DMS 273 (cell line): ENCODE results near the gene HACD1.
"Not testable (repeated sequence)": the region's sequence is repeated elsewhere in the genome, so short reads cannot be mapped to it uniquely, and the experiment has no call there.

Experiments used
- DNase-seq: peaks from one replicate; lab custom pipeline; 2025; ENCODE audit not compliant: unreplicated experiment; lab: John Stamatoyannopoulos, UW

The HACD1 gene

GRCh38 chr10:17643755-17644484, 26.7 kb upstream of the HACD1 start, which contains the start of gene STAM:
Gene STAM (plus strand): TSS chr10:17644151. CDS start chr10:17644340, 189 bp downstream.
- peak; percentile 95 for DNase-seq

GRCh38 chr10:17643339-17643754, 26.2 kb upstream of the HACD1 start:
- peak; percentile 90 for DNase-seq

DNA sequence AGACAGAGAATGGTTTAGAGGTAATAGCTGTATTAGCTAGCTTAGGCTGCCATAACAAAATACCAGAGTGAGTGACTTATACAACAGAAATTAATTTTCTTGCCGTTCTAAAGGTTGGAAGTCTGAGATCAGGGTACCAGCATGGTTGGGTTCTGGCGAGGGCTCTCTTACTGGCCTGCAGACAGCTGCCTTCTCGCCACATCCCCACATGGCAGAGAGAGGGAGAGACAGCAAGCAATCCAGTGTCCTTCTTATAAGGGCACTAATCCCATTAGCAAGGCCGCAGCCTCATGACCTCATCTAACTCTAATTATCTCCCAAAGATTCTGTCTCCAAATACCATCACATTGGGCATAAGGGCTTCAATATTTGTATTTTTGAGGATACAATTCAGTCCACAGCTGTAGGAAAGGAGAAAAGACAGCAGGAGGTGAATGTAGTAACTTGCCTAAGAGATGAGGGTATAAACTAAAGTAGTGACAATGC, 23.2 kb upstream of the HACD1 start:
- DNase-seq: no peak

DNA sequence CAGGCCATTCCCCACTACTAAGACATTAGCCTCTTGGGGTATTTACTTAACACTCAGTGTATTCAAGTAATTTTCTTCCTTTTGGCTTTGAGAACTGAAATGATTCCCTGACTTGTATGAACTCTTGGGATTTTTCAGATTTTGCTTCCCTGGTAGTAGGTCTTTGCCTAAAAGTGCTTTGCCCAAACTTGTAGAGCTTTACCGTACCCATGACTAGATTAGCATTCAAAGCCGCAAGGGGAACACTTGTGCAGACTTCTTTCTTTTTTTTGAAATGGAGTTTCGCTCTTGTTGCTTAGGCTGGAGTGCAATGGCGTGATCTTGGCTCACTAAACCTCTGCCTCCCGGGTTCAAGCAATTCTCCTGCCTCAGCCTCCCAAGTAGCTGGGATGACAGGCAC, 20.7 kb upstream of the HACD1 start:
- no peak for DNase-seq

DNA sequence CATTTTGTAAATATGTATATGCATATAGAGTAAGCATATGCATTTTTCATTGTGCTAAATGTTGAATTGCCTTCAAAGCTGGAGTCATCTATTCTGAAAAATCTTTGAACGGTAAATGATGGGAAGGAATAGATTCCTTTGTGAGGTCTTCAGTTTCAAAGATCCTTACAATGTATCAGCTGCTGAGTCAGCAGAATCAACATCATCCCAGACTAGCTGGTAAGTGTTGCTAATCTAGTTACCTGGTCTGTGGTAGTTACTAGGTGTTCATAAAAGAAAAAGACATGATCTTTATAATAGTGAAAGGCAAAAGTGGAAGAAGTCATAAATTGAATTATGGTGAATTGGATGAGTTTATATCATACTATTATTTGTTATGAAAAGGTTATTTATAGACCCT, 16.2 kb upstream of the HACD1 start:
- DNase-seq: no peak

- not testable (repeated sequence) for DNase-seq
These were observed 15.4 kb upstream of the HACD1 start for GRCh38 chr10:17632590-17632989.

DNA sequence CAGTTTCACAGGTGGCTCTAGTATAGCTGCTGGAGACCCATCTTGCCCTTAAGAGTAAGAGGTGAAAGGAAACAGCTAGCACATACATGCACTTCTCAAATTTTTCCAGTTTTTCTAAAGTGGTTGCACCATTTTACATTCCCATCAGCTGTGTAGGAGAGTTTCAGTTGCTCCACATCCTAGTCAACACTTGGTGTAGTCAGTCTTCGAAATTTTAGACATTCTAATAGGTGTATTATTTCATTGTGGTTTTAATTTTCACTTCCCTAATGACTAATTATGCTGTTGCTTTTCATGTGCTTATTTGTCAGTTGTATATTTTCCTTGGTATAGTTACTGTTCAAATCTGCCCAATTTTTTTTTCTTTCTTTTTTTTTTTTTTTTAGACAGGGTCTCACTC, 9.5 kb upstream of the HACD1 start:
- DNase-seq: no peak

DNA sequence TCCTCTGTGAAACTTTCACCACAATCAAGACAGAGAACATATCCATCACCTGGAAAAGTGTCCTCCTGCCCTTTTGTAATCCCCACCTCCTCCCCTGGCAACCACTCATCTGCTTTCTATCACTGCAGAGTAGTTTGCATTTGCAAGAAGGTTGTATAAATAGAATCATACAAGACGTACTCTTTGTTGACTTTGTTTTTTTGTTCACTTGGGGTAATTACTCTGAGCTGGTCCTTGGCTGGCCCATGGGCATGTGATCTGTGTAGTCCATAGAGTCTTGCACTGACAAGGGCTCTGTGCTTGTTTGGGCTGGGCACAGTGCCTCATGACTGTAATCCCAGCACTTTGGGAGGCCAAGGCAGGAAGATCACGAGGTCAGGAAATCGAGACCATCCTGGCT, 7.8 kb upstream of the HACD1 start:
- no peak for DNase-seq

- DNase-seq: no peak
These were observed 4.9 kb upstream of the HACD1 start for GRCh38 chr10:17622061-17622460.

- peak; percentile 67 for DNase-seq
These were observed 657 bp downstream of the HACD1 start for GRCh38 chr10:17616403-17617030.

- no peak for DNase-seq
These were observed 7.6 kb downstream of the HACD1 start for GRCh38 chr10:17609523-17610079.

GRCh38 chr10:17607603-17608332, 9.4 kb downstream of the HACD1 start:
- peak; percentile 66 for DNase-seq

DNA sequence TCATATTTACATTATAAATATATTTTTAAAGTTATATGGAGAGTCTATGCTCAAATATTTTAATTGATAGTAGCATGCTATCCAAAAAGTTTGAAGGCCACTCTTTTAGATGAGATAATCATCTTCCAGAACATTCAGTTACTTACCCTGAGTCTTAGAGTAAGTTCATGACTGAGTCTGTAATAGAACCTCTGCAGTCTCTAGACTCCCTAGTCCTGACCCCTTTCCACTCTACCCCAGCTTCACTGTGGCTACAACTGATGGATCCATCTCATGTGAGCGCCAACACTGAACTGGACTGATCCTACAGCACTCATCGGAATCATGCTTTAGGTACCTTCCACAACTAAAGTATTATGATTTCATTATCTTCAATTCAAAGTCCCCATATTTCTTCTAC, 10.1 kb downstream of the HACD1 start:
- DNase-seq: no peak

DNA sequence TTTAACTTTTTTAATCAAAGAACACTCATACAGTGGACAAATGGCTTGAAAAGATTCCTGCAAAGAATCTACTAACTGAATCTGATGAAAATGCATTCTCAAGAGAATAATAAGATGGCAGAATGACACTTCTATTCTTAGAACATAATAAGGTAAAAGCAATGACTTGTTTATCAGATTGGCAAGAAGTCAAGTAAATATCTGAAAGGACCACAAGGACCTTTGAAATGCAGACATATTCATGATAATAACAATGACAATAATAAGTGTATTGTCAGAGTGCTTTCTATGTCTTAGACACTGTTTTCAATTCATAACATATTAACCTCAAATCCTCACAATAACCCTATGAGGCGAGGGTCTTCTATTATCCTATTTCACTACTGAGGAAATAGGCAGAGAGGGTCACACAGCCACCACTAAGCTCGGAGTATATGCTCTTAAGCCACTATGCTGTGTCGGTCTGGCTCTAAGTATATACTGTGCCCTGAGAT, 10.6 kb downstream of the HACD1 start:
- no peak for DNase-seq

- no peak for DNase-seq
These were observed 11.2 kb downstream of the HACD1 start for GRCh38 chr10:17605936-17606335.

DNA sequence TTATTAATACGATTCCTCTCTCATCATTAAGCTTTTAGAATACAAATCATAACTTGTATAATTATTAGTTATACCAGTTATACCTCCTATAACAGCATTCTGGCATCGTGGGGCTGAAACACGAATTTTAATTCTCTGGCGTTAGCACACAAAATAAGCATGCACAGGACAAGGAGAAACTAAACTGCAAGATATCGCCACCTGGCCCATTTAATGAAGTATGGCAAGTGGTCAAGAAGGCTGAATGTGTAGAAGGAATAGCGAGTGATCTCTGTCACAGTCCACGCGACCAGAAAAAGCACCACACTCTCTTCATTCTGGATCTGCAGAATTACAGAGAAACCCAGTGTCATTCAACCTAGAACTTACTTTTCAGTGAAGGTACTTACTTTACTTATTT, 18.1 kb downstream of the HACD1 start:
- DNase-seq: peak; percentile 31

DNA sequence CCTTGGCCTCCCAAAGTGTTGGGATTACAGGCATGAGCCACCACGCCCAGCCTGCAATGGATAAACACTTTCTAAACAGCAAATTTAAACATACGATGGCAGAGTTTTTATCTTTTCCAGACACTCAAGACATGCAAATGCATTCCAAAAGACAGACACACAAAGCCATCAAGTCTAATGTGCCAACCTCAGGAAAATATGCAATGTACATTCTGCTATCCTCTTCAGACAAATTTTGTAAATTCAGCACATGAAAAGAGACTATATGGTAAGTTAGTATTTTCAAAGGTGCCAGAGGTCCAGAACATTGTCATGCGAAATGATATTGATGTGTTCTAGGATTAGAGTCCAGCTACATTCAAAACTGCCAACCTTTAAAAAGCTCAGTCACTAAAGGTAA, 19.8 kb downstream of the HACD1 start:
- DNase-seq: no peak

DNA sequence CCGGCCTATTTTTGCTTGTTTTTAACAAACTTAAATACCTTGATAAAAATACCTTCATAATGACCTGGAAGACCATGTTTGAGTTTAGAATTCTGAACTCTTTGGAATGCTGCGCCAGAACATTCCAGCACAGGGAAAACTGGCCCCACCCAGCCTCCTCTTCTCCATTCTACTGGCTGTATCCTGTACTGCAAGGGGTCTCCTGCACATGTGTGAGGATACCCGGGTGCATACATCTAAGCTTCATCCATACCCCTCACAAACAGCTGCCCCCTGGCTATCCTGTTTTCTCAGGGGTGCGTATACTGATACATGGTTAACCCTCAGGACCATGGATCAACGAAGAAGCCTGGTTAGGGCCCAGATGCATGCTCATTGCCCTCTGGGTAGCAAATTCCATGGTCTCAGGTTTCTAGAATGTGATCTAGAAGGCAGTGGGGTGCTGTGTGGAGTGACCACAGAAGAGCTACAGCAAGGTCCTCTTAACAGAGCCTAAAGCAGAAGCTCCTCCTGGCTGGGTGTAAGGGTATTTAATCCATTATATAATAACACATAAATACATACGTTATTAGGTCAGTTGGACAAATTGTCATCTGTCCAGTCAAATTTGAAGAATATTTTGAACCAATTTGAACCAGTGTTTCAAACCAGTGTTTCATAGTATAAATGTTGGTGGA, 26.1 kb downstream of the HACD1 start:
- no peak for DNase-seq

DNA sequence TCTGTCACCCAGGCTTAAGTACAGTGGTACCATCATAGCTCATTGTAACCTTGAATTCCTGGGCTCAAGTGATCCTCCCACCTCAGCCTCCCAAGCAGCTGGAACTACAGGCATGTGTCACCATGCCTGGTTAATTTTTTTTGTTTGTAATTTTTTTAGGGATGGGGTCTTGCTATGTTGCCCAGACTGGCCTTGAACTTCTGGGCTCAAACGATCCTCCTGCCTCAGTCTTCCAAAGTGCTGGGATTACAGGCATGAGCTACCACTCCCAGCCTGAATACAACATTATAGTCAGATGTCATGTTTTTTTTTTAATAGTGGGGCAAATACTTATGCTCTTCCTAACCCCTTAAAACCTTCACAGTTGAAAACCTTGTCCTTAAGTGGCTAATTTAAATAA, 27.9 kb downstream of the HACD1 start:
- DNase-seq: not testable (repeated sequence)

- no peak for DNase-seq
These were observed 28.8 kb downstream of the HACD1 start for GRCh38 chr10:17588420-17588819.

GRCh38 chr10:17587321-17587720, 29.9 kb downstream of the HACD1 start:
- not testable (repeated sequence) for DNase-seq
